KG1 (cell line): ENCODE measurements around the gene RBM20.

Experiments used
- DNase-seq: peaks from one replicate; lab custom pipeline; 2025; lab: John Stamatoyannopoulos, UW

RBM20 gene

GRCh38 chr10:110811791-110812581 lies 167.8 kb downstream of the RBM20 start:
- no peak for DNase-seq

DNA sequence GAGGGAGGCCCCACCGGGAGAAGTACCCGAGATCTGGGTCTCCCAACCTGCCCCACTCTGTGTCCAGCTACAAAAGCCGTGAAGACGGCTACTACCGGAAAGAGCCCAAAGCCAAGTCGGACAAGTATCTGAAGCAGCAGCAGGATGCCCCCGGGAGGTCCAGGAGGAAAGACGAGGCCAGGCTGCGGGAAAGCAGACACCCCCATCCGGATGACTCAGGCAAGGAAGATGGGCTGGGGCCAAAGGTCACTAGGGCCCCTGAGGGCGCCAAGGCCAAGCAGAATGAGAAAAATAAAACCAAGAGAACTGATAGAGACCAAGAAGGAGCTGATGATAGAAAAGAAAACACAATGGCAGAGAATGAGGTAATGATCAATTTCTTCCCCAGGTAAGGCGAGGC lies 168.4 kb downstream of the RBM20 start:
- no peak for DNase-seq

GRCh38 chr10:110813743-110814472 lies 169.8 kb downstream of the RBM20 start:
- no peak for DNase-seq

DNA sequence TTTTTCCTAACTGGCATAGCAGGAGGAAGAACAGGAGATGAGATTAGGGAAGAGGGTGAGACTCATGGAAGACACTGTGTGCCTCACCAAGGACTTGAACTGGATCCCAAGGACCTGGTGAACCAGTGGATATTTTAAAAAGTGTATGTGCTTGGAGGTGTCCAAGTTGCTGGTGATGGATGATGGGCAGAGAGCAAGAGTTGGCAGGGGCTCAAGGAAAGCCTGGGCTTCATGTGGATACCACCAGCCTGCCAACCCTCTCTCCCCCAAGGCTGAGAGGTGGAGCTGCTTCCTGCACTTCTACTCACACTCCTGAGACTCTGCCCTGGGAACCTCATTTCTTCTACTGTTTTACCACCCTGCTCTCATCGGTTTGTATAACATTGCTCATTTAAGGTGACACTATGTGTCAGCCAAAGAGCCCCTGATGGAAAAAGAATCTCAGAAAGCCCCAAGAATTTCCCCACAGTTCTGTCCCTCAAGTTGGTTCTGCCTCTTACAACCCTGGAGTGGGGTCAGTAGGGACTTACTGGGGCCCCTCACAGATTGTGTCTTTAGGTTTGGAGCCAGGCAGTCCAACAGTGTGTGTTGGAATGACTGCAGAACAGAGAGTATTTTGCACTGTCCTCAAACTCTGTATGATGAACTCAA lies 171.3 kb downstream of the RBM20 start:
- DNase-seq, result no peak

DNA sequence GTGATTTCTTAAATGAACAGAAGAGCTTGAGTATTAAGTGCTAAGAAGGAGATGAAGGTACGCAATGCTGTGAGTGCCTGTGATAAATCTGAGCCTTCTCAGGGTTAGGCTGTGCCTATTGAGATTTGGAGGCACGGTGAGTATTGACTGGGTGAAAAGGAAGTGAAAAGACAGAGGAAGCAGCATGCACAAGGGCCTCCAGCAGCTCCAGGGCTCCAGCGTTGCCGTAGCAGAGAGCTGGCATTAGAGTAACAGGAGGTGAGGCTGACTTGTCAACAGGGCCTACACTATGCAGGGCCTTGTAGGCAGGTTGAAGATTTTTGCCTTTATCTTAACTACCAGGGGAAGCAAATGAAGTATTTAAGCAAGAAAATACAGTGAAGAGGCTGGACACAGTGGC lies 173.5 kb downstream of the RBM20 start:
- DNase-seq, result no peak

DNA sequence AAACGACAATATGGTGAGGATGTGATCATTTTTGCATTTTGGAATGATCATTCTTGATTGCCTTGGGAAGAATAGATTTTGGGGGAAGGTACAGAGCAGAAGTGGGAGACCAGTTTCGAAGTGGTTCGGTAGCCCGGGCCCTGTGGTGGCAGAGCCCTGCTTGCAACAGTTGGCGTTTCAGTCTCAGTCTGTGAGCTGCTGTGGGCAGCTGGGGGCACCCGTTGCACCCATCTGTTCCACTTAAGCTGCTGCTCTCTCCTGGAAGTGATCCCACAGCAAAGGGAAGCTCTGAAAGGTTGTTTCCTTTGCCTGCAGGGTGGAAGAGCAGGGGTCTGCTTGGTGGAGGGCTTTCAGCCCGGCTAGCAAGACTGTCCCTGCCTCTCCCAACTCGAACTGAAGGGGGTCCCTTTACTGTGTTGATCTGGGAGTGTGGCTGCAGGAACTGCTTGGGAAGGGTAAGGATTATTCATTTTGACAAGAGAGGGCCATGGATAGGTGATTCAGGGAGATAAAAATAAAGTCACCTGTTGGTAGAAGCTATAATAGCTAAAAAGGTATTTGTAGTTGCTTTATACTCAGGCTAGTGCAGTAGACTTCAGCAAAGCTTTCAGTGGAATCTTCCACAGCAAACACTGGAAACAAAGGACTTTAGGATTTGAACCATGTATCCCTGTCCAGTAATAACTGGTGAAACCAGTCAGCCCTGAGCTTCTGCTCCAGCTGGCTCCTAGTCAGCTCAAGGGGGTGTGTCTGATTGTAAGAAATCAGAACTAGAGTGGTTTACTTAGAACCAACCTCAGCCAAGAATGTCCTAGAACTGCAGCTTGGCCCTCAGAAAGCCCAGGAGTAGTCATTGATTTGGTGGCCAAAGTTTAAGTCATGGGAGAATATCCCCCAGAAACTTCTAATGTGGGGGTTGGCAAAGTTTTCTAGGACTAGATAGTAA lies 174.4 kb downstream of the RBM20 start:
- no peak for DNase-seq

GRCh38 chr10:110820321-110820814 lies 176.2 kb downstream of the RBM20 start:
- no peak for DNase-seq

DNA sequence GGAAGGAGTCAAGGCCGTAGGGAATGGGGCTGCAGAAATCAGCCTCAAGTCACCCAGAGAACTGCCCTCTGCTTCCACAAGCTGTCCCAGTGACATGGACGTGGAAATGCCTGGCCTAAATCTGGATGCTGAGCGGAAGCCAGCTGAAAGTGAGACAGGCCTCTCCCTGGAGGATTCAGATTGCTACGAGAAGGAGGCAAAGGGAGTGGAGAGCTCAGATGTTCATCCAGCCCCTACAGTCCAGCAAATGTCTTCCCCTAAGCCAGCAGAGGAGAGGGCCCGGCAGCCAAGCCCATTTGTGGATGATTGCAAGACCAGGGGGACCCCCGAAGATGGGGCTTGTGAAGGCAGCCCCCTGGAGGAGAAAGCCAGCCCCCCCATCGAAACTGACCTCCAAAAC lies 177.4 kb downstream of the RBM20 start:
- no peak for DNase-seq

DNA sequence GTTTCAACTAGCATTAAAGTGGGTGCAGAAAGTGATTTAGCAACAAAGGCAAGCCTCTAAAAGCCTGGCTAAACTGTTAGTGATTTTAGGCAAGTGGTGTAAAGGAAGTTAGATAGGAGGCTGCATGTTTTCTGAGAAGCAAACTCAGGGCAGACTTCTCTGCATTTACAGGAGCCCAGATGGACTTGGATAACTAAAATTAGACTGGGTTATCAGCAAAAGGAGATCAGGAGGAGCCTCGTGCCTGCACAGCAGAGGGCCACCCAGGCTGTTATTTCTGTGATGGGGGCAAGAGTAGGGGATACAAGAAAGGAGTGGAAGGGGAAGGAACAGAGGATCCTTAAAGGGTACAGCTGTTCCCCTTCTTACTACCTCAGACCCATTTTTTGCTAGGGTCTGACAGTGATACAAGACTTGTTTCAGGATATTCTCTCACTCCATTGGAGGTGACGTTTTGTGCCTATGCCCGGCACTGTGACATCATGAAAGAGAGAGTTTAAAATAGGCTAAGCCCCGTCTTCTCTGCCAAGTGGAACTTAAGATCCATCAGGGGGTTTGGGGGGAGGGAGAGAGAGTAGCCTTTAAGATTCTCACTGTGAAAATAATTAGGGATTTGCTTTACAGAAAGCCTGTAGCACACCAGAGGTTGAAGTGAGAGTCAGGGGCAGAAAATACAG lies 178.0 kb downstream of the RBM20 start:
- DNase-seq, result no peak

- DNase-seq, result no peak
Measured at GRCh38 chr10:110822712-110823311, 178.7 kb downstream of the RBM20 start.

GRCh38 chr10:110824152-110824441 lies 180.0 kb downstream of the RBM20 start:
- no peak for DNase-seq

- no peak for DNase-seq
Measured at GRCh38 chr10:110824660-110825059, 180.5 kb downstream of the RBM20 start.

GRCh38 chr10:110825508-110825907 lies 181.4 kb downstream of the RBM20 start:
- no peak for DNase-seq

- no peak for DNase-seq
Measured at GRCh38 chr10:110827410-110827809, 183.3 kb downstream of the RBM20 start.

DNA sequence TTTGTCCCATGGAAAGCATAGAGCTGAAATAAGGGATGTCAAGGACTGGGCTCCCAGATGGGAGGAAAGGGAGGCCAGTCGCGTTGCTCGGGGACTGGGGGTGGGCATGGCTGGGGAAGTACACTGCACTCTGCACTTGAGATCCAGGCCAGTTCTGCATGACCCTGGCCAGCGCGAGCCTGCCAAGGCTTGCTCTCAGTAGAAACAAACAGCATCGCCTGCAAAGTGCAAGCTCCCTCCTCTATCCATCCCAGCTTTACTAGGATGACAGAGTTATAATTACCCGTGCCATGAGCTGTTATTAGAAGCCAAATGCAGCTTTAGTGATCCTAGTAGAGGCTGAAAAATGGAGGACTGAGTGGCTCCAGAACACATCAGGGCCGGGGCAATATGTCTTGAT lies 183.7 kb downstream of the RBM20 start:
- no peak for DNase-seq

DNA sequence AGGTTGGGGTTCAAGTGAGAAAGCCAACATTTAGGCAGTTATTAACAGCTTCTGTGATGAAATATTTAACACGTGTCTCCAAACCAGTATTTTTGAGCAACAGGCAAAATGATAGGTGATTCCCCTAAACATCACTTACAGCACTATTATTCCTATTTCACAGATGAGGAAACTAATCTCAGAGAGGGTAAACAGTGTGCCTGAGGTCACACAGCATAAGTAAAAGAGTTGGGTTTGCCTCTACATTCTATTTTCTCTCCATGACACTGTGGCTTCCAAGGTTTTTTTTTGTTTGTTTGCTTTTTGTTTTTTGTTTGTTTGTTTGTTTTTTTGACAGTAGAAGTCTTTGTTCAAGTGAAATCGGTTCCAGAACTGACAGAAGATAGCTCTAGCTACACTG lies 184.4 kb downstream of the RBM20 start:
- no peak for DNase-seq

DNA sequence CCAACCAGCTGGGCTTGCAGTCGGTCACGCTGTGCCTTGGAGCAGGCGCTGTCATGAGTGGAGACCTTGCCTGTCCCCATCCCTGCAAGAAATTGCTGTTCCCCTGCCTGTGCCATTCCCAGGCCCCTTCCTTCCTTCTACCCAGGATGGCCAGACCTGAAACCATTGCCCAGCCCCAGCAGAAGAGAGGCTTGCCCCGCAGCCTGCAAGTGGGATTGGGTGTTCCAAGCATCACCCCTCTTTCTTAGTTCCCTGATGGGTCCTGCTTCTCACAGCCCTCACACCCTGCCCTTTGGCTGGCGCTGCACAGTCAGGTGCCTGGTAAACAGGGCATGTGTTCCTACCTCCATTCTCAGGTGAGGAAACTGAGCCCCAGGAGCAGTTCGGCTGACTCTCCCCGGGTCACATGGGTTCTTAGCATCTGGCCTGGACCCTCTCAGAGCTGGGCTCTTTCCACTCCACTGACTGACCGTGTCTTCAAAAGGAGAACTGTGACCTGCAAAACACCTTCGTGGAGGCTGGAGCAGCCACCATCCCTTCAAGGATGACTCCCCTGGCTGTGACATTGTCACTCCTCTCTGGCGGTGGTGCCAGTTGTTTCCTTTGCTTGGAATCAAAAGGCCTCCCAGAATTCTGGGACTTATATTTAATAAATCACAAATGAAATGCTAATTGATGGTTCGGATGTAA lies 185.7 kb downstream of the RBM20 start:
- DNase-seq, result no peak

- DNase-seq, result no peak
Measured at GRCh38 chr10:110833234-110833940, 189.3 kb downstream of the RBM20 start.

DNA sequence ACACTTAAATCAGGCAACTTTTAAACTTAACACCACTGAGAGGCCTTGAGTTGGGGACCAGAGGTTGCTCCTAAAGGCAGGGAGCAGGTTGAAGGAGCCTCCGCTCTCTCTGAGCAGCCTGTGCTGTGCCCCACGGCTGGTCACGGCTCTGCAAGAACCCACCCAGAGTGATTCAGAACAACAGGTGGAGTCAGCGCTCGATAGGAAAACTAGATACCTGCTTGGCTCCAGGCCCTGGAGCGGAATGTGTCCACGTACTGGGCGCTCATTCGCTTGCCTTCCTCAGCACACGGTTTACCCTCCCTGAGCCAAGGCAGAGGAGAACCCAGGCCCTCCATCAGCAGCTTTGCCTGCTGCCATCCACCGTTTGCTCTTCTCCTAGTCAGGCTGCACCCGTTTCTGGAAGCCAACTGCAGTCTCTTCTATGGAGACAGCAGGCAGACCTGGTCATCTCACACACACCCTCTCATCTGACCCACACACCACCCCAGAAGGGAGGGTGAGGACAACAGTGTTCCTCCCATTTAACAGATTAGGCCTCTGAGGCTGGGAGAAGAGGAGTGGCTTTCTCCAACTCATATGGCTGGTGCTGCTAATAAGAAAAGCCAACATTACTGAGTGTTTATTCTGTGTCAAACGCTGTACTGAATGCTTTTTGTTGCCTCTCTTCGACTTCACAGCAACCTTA lies 189.9 kb downstream of the RBM20 start:
- DNase-seq, result no peak
